Esophagus muscularis mucosa (tissue), 4 donors: ENCODE results near the gene ANKRD6.

ENCODE experiments used
- CTCF ChIP-seq, 3 experiments: fragments of 200-600 bp in 2 of 3; fragments of 450-650 bp in 1 of 3; sonication (generic) in 2 of 3; IDR thresholded peaks; one replicate each; pipeline ENCODE4 v1.5.1; 2017 to 2019; ENCODE audit warnings: antibody characterized with exemption in 3 of 3, mild to moderate bottlenecking in 2 of 3, moderate library complexity in 1 of 3
- EP300 ChIP-seq: sonication (generic); formaldehyde crosslinking; IDR thresholded peaks from one replicate; pipeline ENCODE4 v1.6.1; 2017; ENCODE audit warnings: antibody characterized with exemption
- POLR2A ChIP-seq: fragments of 450-650 bp; IDR thresholded peaks from one replicate; pipeline ENCODE4 v1.6.1; 2017; ENCODE audit warnings: antibody characterized with exemption, moderate library complexity, mild to moderate bottlenecking, low read depth
- POLR2AphosphoS5 ChIP-seq, 2 donors: sonication (generic); formaldehyde crosslinking; IDR thresholded peaks; one replicate each; pipeline ENCODE4 v1.6.1; 2017; ENCODE audit warnings: antibody characterized with exemption in 2 of 2

GRCh38 chr6:89432875-89433251 is at the start of gene ANKRD6:
- peak in 2 of 3 experiments; percentile 90 to 98 for TF ChIP-seq CTCF (IDR thresholded peaks at IDR 0.05)
- no peak for TF ChIP-seq POLR2A
- TF ChIP-seq EP300, result no peak
- no peak for TF ChIP-seq POLR2AphosphoS5 (IDR thresholded peaks at IDR 0.05)
